Measurements from ENCODE around the gene ABI3BP. TPM values are rescaled to one million over a fixed set of nuclear protein-coding genes. Genes with fewer than 3 reads are reported as not detected.

The ABI3BP gene
- total RNA-seq, 6 experiments from 2014 or later = 1.5 to 4.9 (median 3.0) TPM

DNA sequence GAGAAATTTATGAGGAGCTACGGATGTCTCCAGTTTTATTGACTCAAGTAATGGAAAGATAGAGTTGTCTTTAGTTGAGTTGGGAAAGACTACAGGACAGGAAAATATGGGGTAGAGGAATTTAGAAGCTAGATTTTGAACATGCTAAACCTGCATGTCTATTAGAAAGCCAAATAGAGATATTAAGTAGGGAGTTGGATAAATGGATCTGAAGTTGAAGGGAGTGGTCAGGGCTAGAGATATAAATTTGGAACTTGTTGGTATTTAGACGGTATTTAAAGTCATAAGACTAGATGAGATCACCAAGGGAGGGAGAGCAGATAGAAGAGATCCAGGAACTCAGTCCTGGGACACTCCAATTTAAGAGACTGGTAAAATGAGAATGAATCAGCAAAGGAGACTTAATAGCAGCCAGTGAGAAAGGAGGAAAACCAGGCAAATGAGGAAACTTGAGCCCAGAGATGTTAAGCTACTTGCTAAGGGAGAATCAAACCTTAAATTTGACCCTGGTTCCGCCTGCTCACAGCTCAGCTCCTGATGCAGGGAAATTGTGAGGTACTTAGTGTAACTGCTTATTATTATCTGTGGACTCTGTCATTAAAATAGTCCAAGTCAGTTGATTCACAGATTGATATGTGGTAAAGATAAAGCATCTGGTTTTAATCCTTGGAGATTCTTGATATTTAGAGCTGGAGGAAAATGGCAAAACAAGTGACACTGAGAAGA, 35.8 kb downstream of the ABI3BP start:
- ATAC-seq (no peak), DNase-seq (no peak)
- 59% methylated on average over 3 of the region's 3 CpGs for WGBS (ENCODE audit: insufficient coverage, low coverage, low lambda C conversion rate, missing lambda C conversion rate)
- intact Hi-C loops (cut with DNase I) = no loop called here
- no peak overlapping the region for H3K27ac ChIP-seq
- TF ChIP-seq POLR2A (IDR thresholded peaks at IDR 0.05) = no peak
- TF ChIP-seq, protein P1, sequence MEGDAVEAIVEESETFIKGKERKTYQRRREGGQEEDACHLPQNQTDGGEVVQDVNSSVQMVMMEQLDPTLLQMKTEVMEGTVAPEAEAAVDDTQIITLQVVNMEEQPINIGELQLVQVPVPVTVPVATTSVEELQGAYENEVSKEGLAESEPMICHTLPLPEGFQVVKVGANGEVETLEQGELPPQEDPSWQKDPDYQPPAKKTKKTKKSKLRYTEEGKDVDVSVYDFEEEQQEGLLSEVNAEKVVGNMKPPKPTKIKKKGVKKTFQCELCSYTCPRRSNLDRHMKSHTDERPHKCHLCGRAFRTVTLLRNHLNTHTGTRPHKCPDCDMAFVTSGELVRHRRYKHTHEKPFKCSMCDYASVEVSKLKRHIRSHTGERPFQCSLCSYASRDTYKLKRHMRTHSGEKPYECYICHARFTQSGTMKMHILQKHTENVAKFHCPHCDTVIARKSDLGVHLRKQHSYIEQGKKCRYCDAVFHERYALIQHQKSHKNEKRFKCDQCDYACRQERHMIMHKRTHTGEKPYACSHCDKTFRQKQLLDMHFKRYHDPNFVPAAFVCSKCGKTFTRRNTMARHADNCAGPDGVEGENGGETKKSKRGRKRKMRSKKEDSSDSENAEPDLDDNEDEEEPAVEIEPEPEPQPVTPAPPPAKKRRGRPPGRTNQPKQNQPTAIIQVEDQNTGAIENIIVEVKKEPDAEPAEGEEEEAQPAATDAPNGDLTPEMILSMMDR (IDR thresholded peaks at IDR 0.05) = no peak
- H3K4me1 ChIP-seq = no peaks in the 10 kb centered on the region
- H3K4me3 ChIP-seq = no peak overlapping the region
- H3K9me3 ChIP-seq = no peaks in the 10 kb centered on the region
- H3K27me3 ChIP-seq = no peaks in the 10 kb centered on the region
- no peaks in the 10 kb centered on the region for H3K36me3 ChIP-seq

DNA sequence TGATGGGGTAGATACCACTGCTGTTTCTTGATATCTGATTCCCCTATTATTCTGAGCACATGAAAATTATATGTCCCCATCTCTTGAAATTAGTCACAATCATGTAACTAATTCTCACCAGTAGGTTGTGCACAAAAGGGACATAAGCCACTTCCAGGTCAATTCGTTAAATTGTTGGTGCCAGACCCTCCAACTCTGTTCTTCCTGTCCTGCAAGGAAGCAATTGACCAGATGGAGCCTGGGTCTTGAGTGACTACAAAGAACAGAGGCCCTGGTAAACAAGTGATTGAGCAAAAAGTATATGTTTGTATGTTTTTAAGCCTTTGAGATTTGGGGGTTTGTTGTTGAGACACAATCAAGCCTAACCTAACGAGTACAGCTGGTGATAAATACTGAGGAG, 36.9 kb downstream of the ABI3BP start:
- ATAC-seq (no peak), DNase-seq (no peak)
- no peaks in the 10 kb centered on the region for H3K9me3 ChIP-seq
- 51% methylated on average over 2 of the region's 2 CpGs for WGBS (ENCODE audit: insufficient coverage, low coverage, low lambda C conversion rate, missing lambda C conversion rate)
- no peak overlapping the region for H3K27ac ChIP-seq
- H3K4me1 ChIP-seq = no peaks in the 10 kb centered on the region
- no peak overlapping the region for H3K4me3 ChIP-seq
- no peaks in the 10 kb centered on the region for H3K36me3 ChIP-seq
- intact Hi-C loops (cut with DNase I) = no loop called here
- TF ChIP-seq, protein P1 (IDR thresholded peaks at IDR 0.05) = no peak
- TF ChIP-seq POLR2A (IDR thresholded peaks at IDR 0.05) = no peak
- no peaks in the 10 kb centered on the region for H3K27me3 ChIP-seq

DNA sequence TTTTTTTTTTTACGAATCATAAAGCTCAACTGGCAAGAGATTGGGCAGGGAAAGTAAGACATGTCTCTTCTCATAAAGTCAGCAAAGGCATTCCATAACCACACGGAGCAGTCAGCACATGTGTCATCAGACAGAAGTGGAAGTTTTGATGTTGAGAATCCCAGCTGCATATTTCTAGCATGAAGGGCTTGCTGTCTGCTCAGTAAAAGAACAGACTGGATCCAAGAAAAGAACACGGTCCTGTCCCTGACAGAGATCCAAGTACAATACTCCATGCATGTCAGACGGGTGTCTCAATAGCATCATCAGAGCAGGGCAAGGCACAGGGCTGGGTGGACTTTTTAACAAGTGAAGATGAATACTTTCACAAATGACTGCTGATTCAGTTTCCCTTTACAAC, 38.2 kb downstream of the ABI3BP start:
- WGBS (ENCODE audit: insufficient coverage, low coverage, low lambda C conversion rate, missing lambda C conversion rate) = 46% methylated on average over 4 of the region's 4 CpGs
- peak in 1 of 4 donors; percentile 23 for ATAC-seq
- intact Hi-C loops (cut with DNase I) = no loop called here
- no peaks in the 10 kb centered on the region for H3K4me1 ChIP-seq
- H3K27me3 ChIP-seq = no peaks in the 10 kb centered on the region
- TF ChIP-seq, protein P1 (IDR thresholded peaks at IDR 0.05) = no peak
- no peak for TF ChIP-seq POLR2A (IDR thresholded peaks at IDR 0.05)
- H3K36me3 ChIP-seq = no peaks in the 10 kb centered on the region
- H3K9me3 ChIP-seq = no peaks in the 10 kb centered on the region
- H3K4me3 ChIP-seq = no peak overlapping the region
- no peak overlapping the region for H3K27ac ChIP-seq
- no peak for DNase-seq

DNA sequence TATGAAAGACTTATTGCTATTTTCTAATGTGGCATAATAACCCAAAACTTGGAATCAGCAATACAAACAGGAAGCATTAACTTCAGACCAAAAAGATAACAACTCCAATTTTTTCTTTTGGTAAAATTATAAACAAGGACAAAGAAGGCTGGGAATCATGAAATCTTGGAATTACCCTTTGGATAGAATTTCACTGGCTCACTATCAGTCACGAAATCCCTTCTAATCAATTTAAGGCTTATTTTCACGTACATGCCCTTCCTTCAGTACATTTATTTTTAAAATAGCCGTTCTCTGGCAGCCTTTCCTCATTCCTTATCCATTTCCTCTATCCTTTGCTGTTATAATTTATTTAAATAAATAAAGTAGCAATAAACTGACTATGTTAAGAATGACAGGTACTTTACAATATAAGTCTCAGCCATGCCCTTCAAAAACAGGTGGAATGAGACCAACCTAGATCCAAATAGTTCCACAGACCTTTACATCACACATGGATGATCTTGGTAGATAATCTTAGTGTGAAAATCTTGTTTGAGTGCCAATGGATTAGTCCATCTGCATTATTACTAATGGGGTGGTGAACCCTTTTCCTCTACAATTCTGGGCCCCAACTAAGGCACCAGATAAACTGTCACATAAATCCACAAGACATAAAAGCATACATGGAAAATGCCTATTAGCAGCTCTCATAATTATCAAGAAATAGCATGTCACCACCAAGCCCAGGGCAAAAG, 38.9 kb downstream of the ABI3BP start:
- TF ChIP-seq, protein P1 (IDR thresholded peaks at IDR 0.05) = no peak
- no peak for TF ChIP-seq POLR2A (IDR thresholded peaks at IDR 0.05)
- H3K4me3 ChIP-seq = no peak overlapping the region
- intact Hi-C loops (cut with DNase I) = no loop called here
- no peaks in the 10 kb centered on the region for H3K9me3 ChIP-seq
- H3K4me1 ChIP-seq = no peaks in the 10 kb centered on the region
- no peak for DNase-seq
- no peaks in the 10 kb centered on the region for H3K36me3 ChIP-seq
- no peaks in the 10 kb centered on the region for H3K27me3 ChIP-seq
- no peak for ATAC-seq
- 41% methylated on average over 3 of the region's 3 CpGs for WGBS (ENCODE audit: insufficient coverage, low coverage, low lambda C conversion rate, missing lambda C conversion rate)
- no peak overlapping the region for H3K27ac ChIP-seq
